ENCODE measurements around the gene AOPEP.
"Not testable (repeated sequence)": the region's sequence is repeated elsewhere in the genome, so short reads cannot be mapped to it uniquely, and the experiment has no call there.

The AOPEP gene

GRCh38 chr9:94945197-94946144 lies 219.0 kb downstream of the AOPEP start:
- DNase-seq: no peak

- DNase-seq: no peak
Measured at GRCh38 chr9:94946256-94946655, 219.8 kb downstream of the AOPEP start.

GRCh38 chr9:94948567-94949235 lies 222.2 kb downstream of the AOPEP start:
- DNase-seq: no peak

GRCh38 chr9:94949370-94949769 lies 222.9 kb downstream of the AOPEP start:
- no peak for DNase-seq

- no peak for DNase-seq
Measured at GRCh38 chr9:94950040-94950578, 223.6 kb downstream of the AOPEP start.

- no peak for DNase-seq
Measured at GRCh38 chr9:94950579-94951323, 224.3 kb downstream of the AOPEP start.

- DNase-seq: no peak
Measured at GRCh38 chr9:94951324-94952135, 225.0 kb downstream of the AOPEP start.

- DNase-seq: no peak
Measured at GRCh38 chr9:94952565-94953373, 226.3 kb downstream of the AOPEP start.

GRCh38 chr9:94956731-94957130 lies 230.2 kb downstream of the AOPEP start:
- no peak for DNase-seq

- no peak for DNase-seq
Measured at GRCh38 chr9:94960964-94961363, 234.5 kb downstream of the AOPEP start.

- DNase-seq: no peak
Measured at GRCh38 chr9:94961870-94962269, 235.4 kb downstream of the AOPEP start.

GRCh38 chr9:94965631-94966030 lies 239.1 kb downstream of the AOPEP start:
- not testable (repeated sequence) for DNase-seq

GRCh38 chr9:94966046-94966445 lies 239.5 kb downstream of the AOPEP start:
- not testable (repeated sequence) for DNase-seq

- no peak for DNase-seq
Measured at GRCh38 chr9:94967482-94967881, 241.0 kb downstream of the AOPEP start.

GRCh38 chr9:94971378-94972131 lies 245.1 kb downstream of the AOPEP start:
- no peak for DNase-seq

- DNase-seq: no peak
Measured at GRCh38 chr9:94973451-94973941, 247.0 kb downstream of the AOPEP start.

- DNase-seq: no peak
Measured at GRCh38 chr9:94974154-94974879, 247.8 kb downstream of the AOPEP start.

- DNase-seq: no peak
Measured at GRCh38 chr9:94975480-94975879, 249.0 kb downstream of the AOPEP start.

- DNase-seq: no peak
Measured at GRCh38 chr9:94976077-94976476, 249.6 kb downstream of the AOPEP start.

GRCh38 chr9:94977416-94977815 lies 250.9 kb downstream of the AOPEP start:
- DNase-seq: no peak
